OCI-LY1 (cell line): Measurements from ENCODE around the gene COPS3.

ENCODE experiments used
- H2AFZ ChIP-seq: fragments of 200-600 bp; sonication (generic), shearing (Covaris generic); 2 replicates; pipeline ENCODE4 v1.6.0; 2014; ENCODE audit warnings: antibody characterized with exemption, mild to moderate bottlenecking, low read length
- H3F3A ChIP-seq: fragments of 200-600 bp; sonication (generic), shearing (Covaris generic); 2 replicates; pipeline ENCODE4 v1.6.0; 2014; ENCODE audit warnings: mild to moderate bottlenecking, antibody characterized with exemption, low read length, moderate library complexity; ENCODE audit not compliant: insufficient read depth
- H3K27ac ChIP-seq: fragments of 200-600 bp; sonication (generic); 2 replicates; pipeline ENCODE4 v1.5.1; 2014; ENCODE audit warnings: low read length, mixed run types, mild to moderate bottlenecking, low read depth; ENCODE audit not compliant: poor library complexity, severe bottlenecking
- H3K27me3 ChIP-seq: fragments of 200-600 bp; sonication (generic); 2 replicates; pipeline ENCODE4 v1.6.0; 2014; ENCODE audit warnings: antibody characterized with exemption, mild to moderate bottlenecking, low read length, moderate library complexity; ENCODE audit not compliant: insufficient read depth
- H3K36me3 ChIP-seq: fragments of 200-600 bp; sonication (generic); 2 replicates; pipeline ENCODE4 v1.6.1; 2014; ENCODE audit warnings: mild to moderate bottlenecking, antibody characterized with exemption, low read length, moderate library complexity, mixed read lengths; ENCODE audit not compliant: insufficient read depth
- H3K4me1 ChIP-seq: fragments of 200-600 bp; sonication (generic); 2 replicates; pipeline ENCODE4 v1.5.1; 2014; ENCODE audit warnings: mild to moderate bottlenecking, low read length, moderate library complexity; ENCODE audit not compliant: insufficient read depth, severe bottlenecking
- H3K4me2 ChIP-seq: fragments of 200-600 bp; sonication (generic), shearing (Covaris generic); 2 replicates; pipeline ENCODE4 v1.6.1; 2014; ENCODE audit warnings: low read length
- H3K4me3 ChIP-seq: fragments of 200-600 bp; sonication (generic); 2 replicates; pipeline ENCODE4 v1.5.1; 2014; ENCODE audit warnings: low read length, low read depth, mild to moderate bottlenecking, mixed read lengths; ENCODE audit not compliant: poor library complexity, severe bottlenecking
- H3K79me2 ChIP-seq: fragments of 200-600 bp; shearing (Covaris generic); 2 replicates; pipeline ENCODE4 v1.6.1; 2016; ENCODE audit warnings: mixed run types, low read length, mixed read lengths; ENCODE audit not compliant: insufficient read depth
- H3K9ac ChIP-seq: fragments of 200-600 bp; sonication (generic), shearing (Covaris generic); 2 replicates; pipeline ENCODE4 v1.6.1; 2014; ENCODE audit warnings: mild to moderate bottlenecking, low read length, mixed read lengths
- H3K9me2 ChIP-seq: fragments of 200-600 bp; sonication (generic), shearing (Covaris generic); 2 replicates; pipeline ENCODE4 v1.6.1; 2014; ENCODE audit warnings: low read depth, mild to moderate bottlenecking, low read length, mixed read lengths
- H3K9me3 ChIP-seq: fragments of 200-600 bp; shearing (Covaris generic); 2 replicates; pipeline ENCODE4 v1.6.1; 2014; ENCODE audit warnings: low read length, mixed read lengths
- H4K20me1 ChIP-seq: fragments of 200-600 bp; sonication (generic), shearing (Covaris generic); 2 replicates; pipeline ENCODE4 v1.6.0; 2016; ENCODE audit warnings: mild to moderate bottlenecking, low read length; ENCODE audit not compliant: insufficient read depth
- EZH2 ChIP-seq: fragments of 200-600 bp; sonication (generic), shearing (Covaris generic); IDR thresholded peaks from 2 replicates; pipeline ENCODE4 v1.8.0; 2017; ENCODE audit warnings: borderline replicate concordance, mixed run types, mild to moderate bottlenecking, antibody characterized with exemption, low read length, moderate library complexity, mixed read lengths
- TF ChIP-seq, protein P1 (sequence below): fragments of 200-600 bp; sonication (generic), shearing (Covaris generic); IDR thresholded peaks from 2 replicates; pipeline ENCODE4 v1.5.1; 2017; ENCODE audit warnings: mild to moderate bottlenecking, antibody characterized with exemption, low read length, moderate library complexity, mixed read lengths

Gene COPS3

DNA sequence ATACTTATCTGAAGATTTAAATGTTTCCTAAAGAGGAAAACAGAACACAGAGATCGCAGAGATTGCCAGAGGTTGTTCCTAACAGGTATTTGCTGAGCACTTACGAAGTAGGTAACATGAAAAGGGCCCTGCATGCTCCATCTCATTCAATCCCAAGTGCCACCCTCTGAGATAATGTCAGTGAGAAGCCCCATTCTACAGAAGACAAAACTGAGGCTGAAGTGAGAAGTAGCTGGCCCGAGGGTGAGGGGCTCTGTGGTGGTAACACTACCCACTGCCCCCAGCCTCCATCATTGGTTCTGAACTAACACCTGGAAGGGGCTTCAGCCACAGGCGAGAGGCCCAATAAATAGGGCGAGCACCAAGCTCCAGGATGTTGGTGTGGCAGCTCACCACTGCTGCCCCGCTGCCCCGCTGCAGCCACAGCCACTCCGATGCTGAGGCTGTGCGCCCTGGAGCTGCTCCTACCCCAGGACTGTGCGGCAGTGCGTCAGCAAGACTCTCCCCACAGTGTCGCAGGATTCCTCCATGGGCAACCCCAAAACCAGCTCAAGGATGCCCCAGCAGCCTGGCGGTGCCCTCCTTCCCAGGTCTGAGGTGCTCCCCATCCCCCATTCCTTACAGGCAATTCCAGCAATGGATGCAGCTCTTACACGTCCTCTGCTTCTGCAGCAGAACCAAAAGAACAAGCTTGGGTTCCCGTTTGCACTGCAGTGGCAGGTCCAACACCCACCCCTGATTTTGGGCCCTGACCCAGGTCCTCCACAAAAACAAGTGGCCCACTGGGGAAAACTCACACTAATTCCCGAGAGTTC lies 54.4 kb downstream of the COPS3 start:
- Histone ChIP-seq H3K27me3 (no peaks in the 10 kb centered on the region), H3K36me3 (peaks cover 79% of the 10 kb centered on the region), H3K4me2 (no peak overlapping the region), H3K4me1 (no peaks in the 10 kb centered on the region), H3K9me3 (no peaks in the 10 kb centered on the region), H3F3A (no peaks in the 10 kb centered on the region), H3K4me3 (no peak overlapping the region), H3K79me2 (no peaks in the 10 kb centered on the region), H3K27ac (no peak overlapping the region), H3K9ac (no peak overlapping the region), H3K9me2 (no peaks in the 10 kb centered on the region), H4K20me1 (no peaks in the 10 kb centered on the region), H2AFZ (no peak overlapping the region)
- no peak for TF ChIP-seq EZH2
- TF ChIP-seq, protein P1, sequence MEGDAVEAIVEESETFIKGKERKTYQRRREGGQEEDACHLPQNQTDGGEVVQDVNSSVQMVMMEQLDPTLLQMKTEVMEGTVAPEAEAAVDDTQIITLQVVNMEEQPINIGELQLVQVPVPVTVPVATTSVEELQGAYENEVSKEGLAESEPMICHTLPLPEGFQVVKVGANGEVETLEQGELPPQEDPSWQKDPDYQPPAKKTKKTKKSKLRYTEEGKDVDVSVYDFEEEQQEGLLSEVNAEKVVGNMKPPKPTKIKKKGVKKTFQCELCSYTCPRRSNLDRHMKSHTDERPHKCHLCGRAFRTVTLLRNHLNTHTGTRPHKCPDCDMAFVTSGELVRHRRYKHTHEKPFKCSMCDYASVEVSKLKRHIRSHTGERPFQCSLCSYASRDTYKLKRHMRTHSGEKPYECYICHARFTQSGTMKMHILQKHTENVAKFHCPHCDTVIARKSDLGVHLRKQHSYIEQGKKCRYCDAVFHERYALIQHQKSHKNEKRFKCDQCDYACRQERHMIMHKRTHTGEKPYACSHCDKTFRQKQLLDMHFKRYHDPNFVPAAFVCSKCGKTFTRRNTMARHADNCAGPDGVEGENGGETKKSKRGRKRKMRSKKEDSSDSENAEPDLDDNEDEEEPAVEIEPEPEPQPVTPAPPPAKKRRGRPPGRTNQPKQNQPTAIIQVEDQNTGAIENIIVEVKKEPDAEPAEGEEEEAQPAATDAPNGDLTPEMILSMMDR: no peak

DNA sequence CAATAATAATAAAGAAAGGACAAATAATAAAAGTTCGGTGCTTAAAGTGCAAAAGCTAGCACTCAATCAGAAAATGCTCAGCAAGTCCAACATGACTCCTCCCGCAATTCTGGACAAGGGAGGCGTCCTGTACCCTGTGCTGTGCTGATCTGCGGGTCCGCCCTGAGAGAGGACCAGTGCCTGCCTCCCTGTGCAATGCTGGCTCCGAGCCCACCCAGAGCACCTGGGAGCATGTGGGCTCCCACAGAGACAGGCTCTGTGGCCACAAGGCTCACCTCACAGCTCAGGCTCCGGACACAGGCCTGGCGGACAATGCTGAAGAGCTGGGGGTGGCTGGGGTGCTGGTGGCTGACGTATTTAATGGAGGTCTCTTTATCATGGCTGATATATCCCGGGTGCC lies 55.1 kb downstream of the COPS3 start:
- Histone ChIP-seq H3K9ac (no peak overlapping the region), H3K4me3 (no peak overlapping the region), H3K27me3 (no peaks in the 10 kb centered on the region), H3F3A (no peaks in the 10 kb centered on the region), H3K27ac (no peak overlapping the region), H3K4me1 (no peaks in the 10 kb centered on the region), H3K36me3 (peaks cover 80% of the 10 kb centered on the region), H3K4me2 (no peak overlapping the region), H3K9me2 (no peaks in the 10 kb centered on the region), H3K9me3 (no peaks in the 10 kb centered on the region), H3K79me2 (no peaks in the 10 kb centered on the region), H2AFZ (no peak overlapping the region), H4K20me1 (no peaks in the 10 kb centered on the region)
- TF ChIP-seq, protein P1: no peak
- no peak for TF ChIP-seq EZH2

DNA sequence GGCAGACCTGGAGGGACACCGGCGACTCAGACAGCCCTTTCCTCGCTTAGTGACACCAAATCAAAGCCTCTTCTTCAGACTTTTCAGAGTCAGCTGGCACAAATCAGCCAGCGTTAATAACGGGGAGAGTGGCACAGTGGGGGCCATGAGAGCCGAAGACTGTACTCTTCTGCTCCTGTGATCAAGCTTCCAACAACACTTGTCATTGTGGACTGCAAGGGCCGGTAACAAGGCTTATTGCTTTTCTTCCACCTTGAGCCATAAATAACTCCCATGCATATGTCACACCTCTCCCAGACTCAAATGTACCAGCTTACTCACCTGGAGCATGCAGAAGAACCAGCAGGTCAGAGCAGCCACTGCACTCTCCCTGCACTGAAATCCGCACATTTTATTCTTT lies 56.9 kb downstream of the COPS3 start:
- H3F3A ChIP-seq: no peaks in the 10 kb centered on the region
- H3K4me2 ChIP-seq: no peak overlapping the region
- no peak overlapping the region for H3K9ac ChIP-seq
- peaks cover 80% of the 10 kb centered on the region for H3K36me3 ChIP-seq
- H3K27me3 ChIP-seq: no peaks in the 10 kb centered on the region
- H3K4me1 ChIP-seq: no peaks in the 10 kb centered on the region
- H3K9me3 ChIP-seq: no peaks in the 10 kb centered on the region
- no peaks in the 10 kb centered on the region for H3K9me2 ChIP-seq
- H3K27ac ChIP-seq: no peak overlapping the region
- no peaks in the 10 kb centered on the region for H3K79me2 ChIP-seq
- H3K4me3 ChIP-seq: no peak overlapping the region
- H4K20me1 ChIP-seq: no peaks in the 10 kb centered on the region
- no peak overlapping the region for H2AFZ ChIP-seq
- no peak for TF ChIP-seq EZH2
- TF ChIP-seq, protein P1: no peak
